NCI-H524 (cell line): Measurements from ENCODE around the gene PHLPP2.

ENCODE experiments used
- DNase-seq, 2 experiments: peaks; one replicate each; lab custom pipeline; 2025; lab: John Stamatoyannopoulos, UW

Gene PHLPP2

DNA sequence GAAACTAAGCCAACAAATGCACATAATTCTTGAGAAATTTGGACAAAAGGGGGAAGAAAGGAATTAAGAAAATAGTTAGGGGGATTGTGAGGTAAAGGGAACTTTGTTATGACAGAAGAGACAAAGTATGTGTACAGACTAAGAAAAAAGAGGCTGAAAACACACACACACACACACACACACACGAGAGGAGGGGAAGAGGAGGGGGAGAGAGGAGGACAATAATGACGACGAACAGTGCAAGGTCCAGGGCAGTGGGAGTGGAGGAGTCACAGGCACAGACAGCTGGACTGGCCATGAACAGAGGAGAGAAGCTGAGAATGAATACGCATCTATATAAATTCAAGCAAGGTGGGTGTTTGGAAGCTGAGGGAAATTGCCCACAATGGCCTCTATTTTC is 54.0 kb downstream of the PHLPP2 start:
- DNase-seq, result no peak

DNA sequence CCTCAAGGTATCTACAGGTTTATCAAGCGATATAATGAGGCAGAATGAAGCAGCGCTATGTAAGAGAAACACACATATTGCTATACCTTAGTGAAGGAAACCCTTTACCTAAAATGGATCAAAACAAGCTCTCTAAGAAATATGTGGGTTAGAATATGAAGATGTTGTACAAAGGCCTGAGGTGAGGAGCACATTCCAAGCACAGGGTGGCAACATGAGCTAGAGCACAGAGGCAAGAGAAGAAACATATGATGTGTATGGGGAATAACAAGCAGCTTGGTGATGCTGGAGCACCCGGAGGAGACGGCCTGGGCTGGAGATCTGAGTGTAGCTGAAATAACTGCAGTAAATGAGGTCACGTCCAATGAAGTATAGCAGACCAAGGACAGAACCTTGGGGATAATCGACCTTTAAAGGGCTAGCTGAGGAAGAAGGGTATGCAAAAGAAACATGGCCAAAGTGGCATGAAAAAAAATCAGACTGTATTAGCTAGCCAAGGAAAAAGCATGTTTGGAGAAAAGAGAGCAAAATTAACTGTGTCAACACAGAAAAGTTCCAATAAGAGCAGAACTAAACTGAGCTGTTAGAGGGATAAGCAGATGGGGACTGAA is 54.5 kb downstream of the PHLPP2 start:
- DNase-seq, result no peak

DNA sequence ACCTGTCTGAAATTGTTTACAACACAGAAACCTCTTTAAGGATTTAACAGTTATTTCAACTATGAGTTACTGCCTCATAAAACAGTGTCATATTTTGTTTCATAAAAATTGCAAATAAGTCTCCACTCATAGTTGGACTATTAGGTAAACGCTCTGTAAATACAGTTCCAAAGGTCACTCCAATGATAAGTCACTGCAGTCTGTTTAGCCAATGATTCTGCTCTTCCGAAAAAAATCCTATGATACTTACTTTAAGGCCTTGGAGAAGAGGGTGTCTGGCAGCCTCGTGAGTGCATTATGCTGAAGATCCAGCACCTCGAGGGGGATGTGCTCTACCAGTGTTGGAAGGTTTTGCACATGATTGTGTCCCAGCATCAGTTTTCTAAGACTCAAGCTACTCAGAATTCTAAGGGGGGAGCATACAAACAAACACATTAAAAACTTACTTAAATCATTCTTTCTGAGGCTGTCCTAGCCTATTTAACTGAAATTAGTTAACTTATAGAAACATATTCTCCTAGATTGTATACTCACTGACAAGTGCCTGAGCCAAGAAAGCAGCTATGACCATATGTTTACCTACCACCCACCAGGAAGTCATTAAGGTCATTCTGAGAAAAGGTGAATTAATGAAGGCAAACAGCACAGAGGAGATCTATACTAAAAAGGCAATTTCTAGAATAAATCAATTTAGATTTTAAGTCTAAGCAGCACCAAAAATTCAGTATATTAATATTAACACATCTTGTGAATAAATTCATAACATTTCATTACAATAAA is 57.4 kb downstream of the PHLPP2 start:
- no peak for DNase-seq

DNA sequence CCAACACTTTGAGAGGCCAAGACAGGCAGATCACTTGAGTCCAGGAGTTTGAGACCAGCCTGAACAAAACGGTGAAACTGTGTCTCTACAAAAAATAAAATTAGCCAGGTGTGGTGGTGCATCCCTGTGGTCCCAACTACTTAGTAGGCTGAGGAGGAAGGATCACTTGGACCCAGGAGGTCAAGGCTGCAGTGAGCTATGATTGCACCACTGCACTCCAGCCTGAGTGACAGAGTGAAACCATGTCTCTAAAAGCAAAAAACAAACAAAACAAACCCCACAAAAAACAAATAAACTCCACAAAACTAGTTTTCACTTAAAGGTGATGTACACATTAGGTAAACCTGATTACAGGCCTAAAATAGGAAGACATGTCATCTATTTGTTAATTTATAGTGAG is 58.2 kb downstream of the PHLPP2 start:
- no peak for DNase-seq

DNA sequence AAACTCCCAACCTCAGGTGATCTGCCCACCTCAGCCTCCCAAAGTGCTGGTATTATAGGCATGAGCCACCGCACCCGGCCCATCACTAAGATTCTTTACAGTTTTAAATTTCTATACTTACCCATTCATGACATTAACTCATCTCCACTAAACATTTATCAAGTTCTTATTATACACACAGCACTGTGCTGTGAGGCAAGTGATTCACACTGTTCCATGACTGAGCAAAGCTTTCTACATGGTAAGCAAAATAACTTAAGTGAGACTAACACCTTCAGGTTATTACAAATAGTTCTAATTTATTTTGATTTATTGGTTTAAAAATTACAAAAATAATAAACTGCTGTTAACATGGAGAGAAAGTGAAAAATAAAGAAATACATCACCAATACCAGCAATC is 65.0 kb downstream of the PHLPP2 start:
- no peak for DNase-seq

DNA sequence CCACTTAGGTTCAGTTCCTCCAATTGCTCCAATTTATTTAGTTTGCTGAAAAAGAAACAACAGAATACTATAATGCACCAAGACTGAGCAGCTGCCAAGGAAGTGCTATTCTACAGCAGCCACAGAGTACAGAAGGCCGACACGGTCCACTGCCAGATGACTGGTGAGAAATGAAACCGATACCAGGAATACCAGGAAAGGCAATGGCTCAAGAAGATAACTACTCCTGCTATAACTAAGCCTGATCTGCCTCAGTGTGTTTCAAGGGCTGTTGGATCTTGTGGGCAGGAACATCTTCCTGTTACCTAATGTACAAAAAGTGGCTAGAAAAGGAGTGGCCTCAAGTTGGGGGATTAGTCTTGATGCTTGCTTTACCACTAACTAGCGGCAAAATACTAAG is 65.7 kb downstream of the PHLPP2 start:
- no peak for DNase-seq

DNA sequence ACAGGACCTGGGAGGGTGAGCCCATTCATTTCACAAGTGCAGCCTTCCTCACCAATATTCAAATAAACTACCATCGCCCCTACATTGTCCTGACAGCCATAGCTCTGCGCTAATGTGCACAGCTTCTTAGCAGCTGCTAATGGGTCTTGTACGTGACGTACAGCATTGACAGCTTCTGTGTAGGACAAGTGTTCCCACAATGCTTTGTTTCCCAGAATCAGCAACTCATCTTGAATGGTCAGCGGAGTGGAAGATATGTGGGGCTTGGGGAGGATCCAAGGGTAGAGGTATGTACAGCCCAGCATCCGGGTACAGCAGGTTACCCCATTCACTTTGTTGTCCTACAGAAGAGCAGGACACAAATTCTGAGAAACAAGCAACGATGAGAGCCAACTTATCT is 74.8 kb downstream of the PHLPP2 start:
- no peak for DNase-seq

DNA sequence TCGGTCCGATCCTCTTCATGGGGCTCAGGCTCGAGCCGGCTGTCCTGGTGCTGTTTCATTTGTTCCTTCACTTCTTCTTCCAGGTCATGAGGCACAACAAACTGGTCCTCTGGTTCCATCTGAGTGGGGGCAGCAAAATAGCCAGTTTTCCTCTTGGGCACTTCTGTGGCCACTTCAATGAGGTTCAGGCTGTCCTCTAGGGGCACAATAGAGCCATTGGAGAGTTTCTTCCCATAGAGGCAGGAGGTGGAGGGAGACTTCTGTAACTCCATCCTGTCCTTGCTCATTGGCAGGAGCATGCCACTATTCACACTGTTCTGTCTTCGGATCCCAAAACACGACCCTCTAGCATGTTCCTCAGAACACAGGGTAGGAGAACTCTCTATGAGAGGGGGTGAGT is 75.6 kb downstream of the PHLPP2 start:
- DNase-seq, result no peak

DNA sequence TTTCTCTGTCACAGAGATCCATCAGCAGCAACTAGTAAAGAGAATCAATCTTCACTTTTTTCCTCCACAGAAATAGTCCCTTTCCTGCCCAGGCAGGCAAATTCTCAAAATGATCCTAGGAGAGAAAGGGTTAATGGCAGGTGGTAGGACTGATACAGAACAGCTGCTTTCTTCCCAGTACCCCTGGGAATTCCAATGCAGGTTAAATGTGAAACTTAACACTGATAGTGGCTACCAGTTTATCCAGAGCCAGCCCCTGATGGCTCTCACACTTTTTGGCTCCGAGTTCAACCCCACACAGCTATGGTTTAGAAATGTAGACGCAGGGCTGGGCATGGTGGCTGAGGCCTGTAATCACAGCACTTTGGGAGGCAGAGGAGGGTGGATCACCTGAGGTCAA is 76.3 kb downstream of the PHLPP2 start:
- DNase-seq, result peak in 1 of 2 experiments; percentile 14

DNA sequence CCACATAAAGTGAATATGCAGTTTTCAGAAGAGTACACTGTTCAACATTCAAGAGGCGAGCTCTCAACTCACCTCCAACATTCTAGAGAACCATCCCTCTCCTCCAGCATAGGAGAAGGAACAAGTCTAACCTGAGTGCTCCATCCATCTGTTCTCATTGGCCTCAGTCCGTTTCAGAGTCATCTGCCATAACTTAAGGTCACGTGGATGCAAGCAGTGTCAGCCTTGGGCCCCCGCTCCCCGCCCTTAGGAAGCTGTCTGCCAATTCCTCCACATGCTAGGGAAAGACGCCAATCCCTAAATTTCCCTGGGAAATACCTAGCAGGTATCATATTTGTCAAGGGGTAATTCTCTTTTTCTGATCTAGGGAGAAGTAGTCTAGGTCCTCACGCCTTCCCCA is 77.1 kb downstream of the PHLPP2 start:
- DNase-seq, result no peak

DNA sequence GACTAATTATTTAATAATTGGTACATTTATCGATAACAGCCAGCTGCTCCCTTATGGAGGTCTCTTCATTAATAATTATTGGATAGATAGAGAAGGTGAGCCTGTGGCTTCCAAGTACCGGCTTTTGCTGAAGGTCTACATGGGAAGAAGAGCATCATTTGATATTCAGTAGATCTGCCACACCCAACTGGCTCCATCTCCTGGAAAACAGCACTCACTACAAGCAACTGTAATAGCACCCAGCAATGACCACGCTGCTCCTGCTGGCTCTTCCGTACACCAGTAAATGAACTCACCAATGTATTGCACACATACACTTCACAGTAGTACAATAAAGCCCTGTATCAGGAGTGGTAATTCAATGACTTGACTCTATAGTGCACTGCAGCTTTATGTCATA is 79.1 kb downstream of the PHLPP2 start:
- DNase-seq, result peak; percentile 19 to 54

DNA sequence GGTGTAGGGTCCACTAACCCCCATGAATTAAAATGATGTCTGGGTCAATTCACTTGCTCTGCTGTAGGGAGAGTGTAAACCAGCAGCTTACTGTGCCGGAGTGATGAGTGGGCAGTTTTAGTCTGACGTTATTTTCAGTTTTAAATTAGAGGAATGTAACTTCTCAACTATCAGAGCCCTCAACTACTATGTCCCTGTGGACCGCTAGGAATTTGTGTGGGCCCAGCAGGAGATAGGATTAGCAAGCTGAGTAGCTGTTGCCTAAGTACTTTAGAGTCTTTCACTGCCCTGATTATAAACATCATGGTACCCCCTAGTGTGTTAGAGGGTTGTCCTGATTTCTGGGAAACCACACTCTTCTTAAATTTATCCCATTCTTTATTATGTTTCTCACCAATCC is 87.1 kb downstream of the PHLPP2 start:
- DNase-seq, result no peak

DNA sequence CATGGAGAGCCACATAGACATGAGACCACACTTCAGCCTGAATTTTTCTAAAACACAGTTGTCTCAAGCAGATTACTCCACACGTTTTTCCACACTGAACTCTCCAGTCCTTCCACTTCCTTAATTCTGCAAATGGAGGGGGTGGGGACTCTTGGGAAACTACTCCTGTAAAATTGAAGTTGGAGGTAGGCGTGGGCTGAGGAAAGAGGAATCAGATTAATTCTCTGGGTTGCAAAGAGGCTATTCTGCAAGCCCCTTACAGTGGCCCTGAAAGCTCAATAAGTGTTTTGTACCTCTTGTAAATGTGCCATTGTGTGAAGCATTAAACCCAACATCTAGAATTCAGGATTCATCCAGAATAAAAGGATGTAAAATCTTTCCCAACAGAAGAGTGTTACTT is 88.9 kb downstream of the PHLPP2 start:
- DNase-seq, result no peak

DNA sequence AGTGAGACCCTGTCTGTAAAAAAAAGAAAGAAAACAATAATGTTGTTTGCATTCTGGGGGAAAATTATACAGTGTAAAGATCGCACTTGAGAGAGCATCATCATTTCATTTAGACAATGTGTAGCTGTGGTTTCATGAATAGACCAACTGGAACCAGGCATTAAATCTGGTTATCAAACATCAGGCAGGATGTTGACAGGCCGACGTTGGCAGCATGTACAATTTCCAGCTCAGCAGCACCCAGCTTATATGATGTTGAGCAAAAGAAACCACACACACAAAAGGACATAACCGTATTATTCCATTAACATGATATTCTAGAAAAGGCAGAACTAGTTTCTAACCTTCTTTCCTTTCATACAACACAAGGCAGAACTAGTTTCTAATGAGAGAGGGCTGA is 92.7 kb downstream of the PHLPP2 start:
- DNase-seq, result no peak

DNA sequence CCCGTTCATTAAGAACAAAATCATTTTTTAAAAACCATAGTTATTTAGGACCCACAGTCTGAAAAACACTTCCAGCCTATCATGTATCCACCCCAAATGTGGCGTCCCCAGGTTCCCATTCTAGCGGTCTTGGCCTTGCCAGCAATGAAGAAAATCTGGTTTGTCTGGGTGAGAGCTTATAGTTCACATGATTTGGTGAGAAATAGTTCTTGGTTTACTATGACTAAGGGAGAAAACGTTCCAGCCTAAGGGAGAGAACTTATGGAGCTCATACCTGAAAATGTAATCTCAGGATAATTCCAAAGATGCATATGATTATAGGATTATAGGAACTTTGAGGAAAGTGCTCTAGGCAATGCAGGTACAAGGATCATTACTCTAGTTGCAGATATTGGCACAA is 93.7 kb downstream of the PHLPP2 start:
- no peak for DNase-seq

DNA sequence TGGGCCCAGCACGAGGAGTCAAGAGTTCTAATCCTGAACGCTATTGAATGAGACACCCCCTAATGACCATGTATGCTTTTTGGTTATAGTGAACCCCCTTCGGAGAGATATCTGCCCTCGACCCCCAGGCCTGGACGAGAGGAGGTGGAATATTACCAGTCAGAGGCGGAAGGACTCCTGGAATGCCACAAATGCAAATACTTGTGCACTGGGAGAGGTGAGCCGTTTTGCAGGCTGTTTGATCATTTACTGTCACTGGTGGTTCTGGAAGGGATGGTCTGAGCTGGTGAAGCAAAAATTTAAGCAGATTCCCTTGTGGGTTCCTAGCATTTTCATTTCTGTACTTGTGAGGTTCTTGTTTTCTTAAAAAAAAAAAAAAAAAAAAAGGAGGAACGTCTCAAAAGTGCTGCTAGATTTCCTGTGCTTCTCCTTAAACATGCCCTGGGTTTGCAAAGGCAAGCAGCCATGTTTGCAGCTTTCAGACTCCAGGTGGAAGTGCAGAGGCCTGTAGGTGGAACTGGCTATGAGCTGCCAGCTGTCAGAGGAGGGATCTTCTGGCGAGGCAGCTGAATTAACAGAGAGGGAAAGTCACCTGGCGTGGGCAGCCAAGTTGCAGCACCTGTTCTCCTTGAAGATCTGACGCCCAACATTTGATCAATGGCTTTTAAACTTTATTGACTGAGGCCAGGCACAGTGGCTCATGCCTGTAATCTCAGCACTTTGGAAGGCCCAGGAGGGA is 95.1 kb downstream of the PHLPP2 start:
- peak in 1 of 2 experiments; percentile 13 for DNase-seq

DNA sequence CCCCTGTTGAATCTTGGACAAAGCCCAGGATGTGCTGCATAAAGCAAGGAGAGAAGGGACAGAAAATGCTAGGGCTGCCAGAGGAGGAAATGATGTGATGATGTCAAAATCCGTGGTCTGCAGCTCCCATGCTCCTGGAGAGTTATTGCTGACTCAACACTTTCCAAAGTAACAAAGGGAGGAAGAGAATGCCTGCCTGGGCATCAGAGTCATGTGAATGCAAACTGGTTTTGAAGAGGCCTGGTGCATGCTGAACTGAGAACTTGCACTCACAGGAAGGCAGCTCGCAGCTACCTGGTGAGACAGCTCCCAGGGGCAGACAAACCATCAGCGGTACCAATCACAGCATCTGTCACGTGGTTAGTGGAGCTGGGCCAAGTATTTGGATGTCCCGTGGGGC is 95.7 kb downstream of the PHLPP2 start:
- peak in 1 of 2 experiments; percentile 14 for DNase-seq

DNA sequence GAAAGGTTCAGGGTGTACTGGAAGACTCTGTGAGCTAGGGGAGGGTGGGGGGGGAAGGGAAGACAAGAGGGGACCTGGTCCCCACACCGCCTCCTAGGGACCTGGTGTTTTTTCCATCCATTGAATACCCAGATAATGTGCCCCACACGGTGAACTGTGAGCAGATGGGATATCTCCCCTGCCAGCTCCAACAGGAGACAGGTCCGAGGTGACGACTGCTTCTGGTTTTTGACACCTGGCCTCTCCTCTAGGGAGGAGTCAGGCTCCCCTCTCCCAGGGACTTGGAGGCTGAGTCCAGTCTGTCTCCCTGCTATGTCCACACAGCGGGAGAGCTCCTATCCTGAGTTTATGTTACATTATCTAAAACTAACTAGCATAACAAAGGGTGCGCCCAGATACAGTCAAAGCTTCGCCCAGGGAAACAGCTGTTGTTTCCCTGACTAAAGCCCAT is 96.7 kb downstream of the PHLPP2 start:
- DNase-seq, result peak in 1 of 2 experiments; percentile 30

DNA sequence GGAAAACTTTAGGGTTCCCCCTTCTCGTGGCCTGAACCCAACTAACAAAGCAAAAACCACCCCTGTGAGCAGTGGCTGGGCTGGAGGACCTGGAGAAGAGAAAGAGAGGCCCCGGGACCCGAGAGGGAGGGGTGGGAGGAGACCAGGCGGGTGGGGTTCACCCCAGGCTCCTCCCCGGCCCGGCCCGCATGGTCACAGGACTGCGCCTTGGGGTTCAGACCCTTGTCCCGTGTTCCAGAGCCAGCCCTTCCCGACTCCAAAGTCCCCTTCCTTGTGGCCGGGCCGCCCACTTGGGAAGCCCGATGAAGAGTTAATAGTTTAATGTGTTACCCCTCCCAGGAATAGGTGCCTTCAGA is 97.7 kb downstream of the PHLPP2 start:
- no peak for DNase-seq

DNA sequence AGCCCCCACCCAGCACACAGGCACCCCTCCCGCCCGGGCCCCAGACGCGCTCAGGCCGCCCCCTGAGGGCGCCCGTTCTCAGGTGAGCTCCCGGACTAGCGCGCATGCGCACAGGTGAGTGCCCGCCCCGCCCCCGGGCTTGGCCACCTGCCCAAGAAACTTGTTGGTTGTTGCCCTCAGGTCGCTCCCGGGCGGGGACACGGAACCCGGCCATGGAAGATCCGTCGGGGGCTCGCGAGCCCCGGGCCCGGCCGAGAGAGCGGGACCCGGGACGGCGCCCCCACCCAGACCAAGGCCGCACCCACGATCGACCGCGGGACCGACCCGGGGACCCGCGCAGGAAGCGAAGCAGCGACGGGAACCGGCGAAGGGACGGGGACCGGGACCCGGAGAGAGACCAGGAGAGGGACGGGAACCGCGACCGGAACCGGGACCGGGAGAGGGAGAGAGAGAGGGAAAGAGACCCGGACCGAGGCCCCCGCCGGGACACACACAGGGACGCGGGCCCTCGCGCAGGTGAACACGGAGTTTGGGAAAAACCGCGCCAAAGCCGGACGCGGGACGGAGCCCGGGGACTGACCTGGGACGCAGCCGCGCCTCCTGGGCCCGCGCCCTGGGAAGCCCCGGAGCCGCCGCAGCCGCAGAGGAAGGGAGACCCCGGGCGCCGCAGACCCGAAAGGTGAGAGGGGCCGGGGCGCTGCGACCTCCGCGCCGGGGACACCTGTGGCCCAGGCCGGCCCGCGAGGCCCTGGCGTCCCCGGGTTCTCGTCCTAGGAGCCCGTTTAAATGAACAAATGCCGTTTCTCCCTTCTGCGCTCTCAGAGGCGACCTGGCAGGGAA is 98.3 kb downstream of the PHLPP2 start, which contains the start of gene MARVELD3:
TSS of gene MARVELD3 (plus strand) at position 167 of the 840 bp plus-strand sequence. CDS start at position 213, 46 bp downstream.
- peak in 1 of 2 experiments; percentile 14 for DNase-seq

DNA sequence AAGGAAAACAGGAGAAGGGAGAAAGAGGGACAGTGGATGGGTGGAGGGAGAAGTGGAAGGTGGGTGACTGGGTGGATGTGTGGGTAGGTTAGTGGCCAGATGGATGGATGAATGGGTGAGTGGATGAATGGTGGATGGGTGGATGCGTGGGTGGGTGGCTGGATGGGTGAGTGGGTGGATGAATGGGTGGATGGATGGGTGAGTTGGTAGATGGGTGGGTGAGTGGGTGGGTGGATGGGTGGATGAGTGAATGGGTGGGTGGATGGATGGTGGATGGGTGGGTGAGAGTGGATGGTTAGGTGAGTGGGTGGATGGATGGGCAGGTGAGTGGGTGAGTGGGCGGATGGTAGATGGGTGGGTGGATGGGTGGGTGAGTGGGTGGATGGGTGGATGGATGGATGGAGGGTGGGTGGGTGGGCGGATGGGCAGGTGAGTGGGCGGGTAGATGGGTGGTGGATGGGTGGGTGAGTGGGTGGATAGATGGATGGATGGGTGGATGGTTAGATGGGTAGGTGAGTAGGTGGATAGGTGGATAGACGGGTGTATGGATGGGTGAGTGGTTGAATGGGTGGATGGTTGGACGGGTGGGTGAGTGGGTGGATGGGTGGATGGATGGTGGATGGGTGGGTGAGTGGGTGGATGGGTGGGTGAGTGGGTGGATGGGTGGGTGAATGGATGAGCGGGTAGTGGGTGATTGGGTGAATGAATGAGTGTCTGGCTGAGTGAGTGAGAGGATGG is 99.2 kb downstream of the PHLPP2 start:
- DNase-seq, result no peak
